AG10803 (cell line): Measurements from ENCODE around the gene TMEM266.

Experiments
- DNase-seq: peaks from one replicate; pipeline ENCODE4 v3.0.0; 2010; ENCODE audit warnings: low read depth
- H3K4me3 ChIP-seq: 2 replicates; pipeline ENCODE4 v1.5.1; 2011; ENCODE audit warnings: mild to moderate bottlenecking, low read length, control low read depth
- CTCF ChIP-seq: conservative IDR thresholded peaks from 2 replicates; pipeline ENCODE4 v1.5.1; 2011; ENCODE audit warnings: mild to moderate bottlenecking, low read length, control low read depth, inconsistent platforms

Gene TMEM266

GRCh38 chr15:76175442-76175841 lies 115.7 kb downstream of the TMEM266 start:
- H3K4me3 ChIP-seq: no peak overlapping the region
- no peak for TF ChIP-seq CTCF
- DNase-seq: no peak

- no peak overlapping the region for H3K4me3 ChIP-seq
- DNase-seq: no peak
- no peak for TF ChIP-seq CTCF
Measured at GRCh38 chr15:76176059-76176458, 116.3 kb downstream of the TMEM266 start.

- TF ChIP-seq CTCF: no peak
- DNase-seq: no peak
Measured at GRCh38 chr15:76176487-76177085, 116.8 kb downstream of the TMEM266 start.

GRCh38 chr15:76177491-76178040 lies 117.8 kb downstream of the TMEM266 start:
- peak; percentile 91 for DNase-seq
- no peak for TF ChIP-seq CTCF
- H3K4me3 ChIP-seq: no peak overlapping the region

More at GRCh38 chr15:76176487-76177085, 116.8 kb downstream of the TMEM266 start:
- no peak overlapping the region for H3K4me3 ChIP-seq

GRCh38 chr15:76178296-76179000 lies 118.7 kb downstream of the TMEM266 start:
- no peak for DNase-seq
- TF ChIP-seq CTCF: no peak
- no peak overlapping the region for H3K4me3 ChIP-seq

GRCh38 chr15:76179023-76179422 lies 119.2 kb downstream of the TMEM266 start:
- H3K4me3 ChIP-seq: no peak overlapping the region
- DNase-seq: no peak
- no peak for TF ChIP-seq CTCF

GRCh38 chr15:76180321-76180720 lies 120.5 kb downstream of the TMEM266 start:
- no peak overlapping the region for H3K4me3 ChIP-seq
- DNase-seq: no peak
- no peak for TF ChIP-seq CTCF
